ENCODE results near the gene RNPC3.
"Not testable (repeated sequence)": the region's sequence is repeated elsewhere in the genome, so short reads cannot be mapped to it uniquely, and the experiment has no call there.

The RNPC3 gene

DNA sequence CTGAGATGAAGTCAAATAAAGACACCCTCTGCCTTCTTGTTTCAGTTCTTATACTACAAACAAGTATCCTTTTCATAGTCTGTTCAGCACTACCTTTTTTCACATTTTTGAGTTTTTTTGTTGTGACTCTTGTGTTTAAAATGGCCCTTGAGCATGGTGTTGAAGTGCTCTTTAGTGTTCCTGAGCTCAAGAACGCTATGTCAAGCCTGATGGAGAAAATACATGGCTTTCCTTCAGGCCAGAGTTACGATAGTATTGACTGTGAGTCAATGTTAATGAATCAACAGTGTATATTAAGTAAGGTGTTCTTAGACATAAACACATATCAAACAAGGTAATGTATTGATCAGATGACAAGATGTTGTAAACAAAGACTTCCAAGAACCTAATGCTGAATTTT lies 12.7 kb downstream of the RNPC3 start:
- Histone ChIP-seq H3K4me1 (ENCODE audit: control insufficient read depth, low read depth, low read length) (no peaks in the 10 kb centered on the region), H3K4me3 (ENCODE audit: low read length) (no peak overlapping the region), H3K27me3 (ENCODE audit: insufficient read depth, low read length, poor library complexity) (no peaks in the 10 kb centered on the region), H3K4ac (ENCODE audit: low read depth, low read length) (no peak overlapping the region), H2AK5ac (ENCODE audit: low read length) (no peak overlapping the region), H4K8ac (ENCODE audit: low read depth, low read length) (no peak overlapping the region), H3K36me3 (ENCODE audit: control insufficient read depth, insufficient read depth, low read length) (no peaks in the 10 kb centered on the region), H2BK5ac (ENCODE audit: low read length) (no peak overlapping the region), H3K56ac (ENCODE audit: low read length) (no peak overlapping the region), H3K23ac (ENCODE audit: low read length) (no peak overlapping the region), H3K79me2 (ENCODE audit: control insufficient read depth, insufficient read depth, low read length) (no peaks in the 10 kb centered on the region), H3K9ac (ENCODE audit: low read length) (no peak overlapping the region), H4K5ac (ENCODE audit: low read length) (no peak overlapping the region), H2BK15ac (replicated peaks; ENCODE audit: low read depth) (no peak overlapping the region), H2BK120ac (ENCODE audit: low read depth, low read length) (no peak overlapping the region), H3K4me2 (ENCODE audit: low read length) (no peak overlapping the region), H3K18ac (ENCODE audit: low read length) (no peak overlapping the region), H3K27ac (ENCODE audit: low read depth, low read length) (no peak overlapping the region), H3K79me1 (ENCODE audit: low read length) (no peaks in the 10 kb centered on the region)
- no CpG with 5 or more reads among the region's 2 CpGs for WGBS (ENCODE audit: extremely low coverage, insufficient coverage, low lambda C conversion rate)
- DNase-seq, result no peak

DNA sequence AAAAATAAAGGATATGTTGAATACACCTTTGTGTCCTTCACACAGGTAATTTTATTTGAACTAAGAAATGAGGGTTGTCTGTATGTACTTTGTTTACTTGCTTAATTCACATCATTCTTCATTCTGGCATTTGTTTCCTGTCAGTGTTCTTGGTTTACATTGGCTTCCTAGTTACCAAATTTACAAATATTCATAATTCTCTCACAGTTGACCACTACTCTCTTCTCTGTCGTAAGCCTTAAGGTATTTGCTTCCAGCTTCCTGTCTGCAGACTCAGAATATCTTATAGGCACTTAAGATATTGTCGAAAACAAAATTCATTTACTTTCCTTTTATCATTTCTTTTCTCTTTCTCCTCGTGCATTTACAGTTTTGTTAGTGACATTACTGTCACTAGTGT lies 15.9 kb downstream of the RNPC3 start:
- H4K5ac ChIP-seq (ENCODE audit: low read length), result no peak overlapping the region
- H2BK120ac ChIP-seq (ENCODE audit: low read depth, low read length), result no peak overlapping the region
- no peak overlapping the region for H3K23ac ChIP-seq (ENCODE audit: low read length)
- no peak overlapping the region for H3K9ac ChIP-seq (ENCODE audit: low read length)
- H2AK5ac ChIP-seq (ENCODE audit: low read length), result no peak overlapping the region
- H3K56ac ChIP-seq (ENCODE audit: low read length), result no peak overlapping the region
- H3K36me3 ChIP-seq (ENCODE audit: control insufficient read depth, insufficient read depth, low read length), result no peaks in the 10 kb centered on the region
- no peak overlapping the region for H3K27ac ChIP-seq (ENCODE audit: low read depth, low read length)
- H3K4me1 ChIP-seq (ENCODE audit: control insufficient read depth, low read depth, low read length), result no peaks in the 10 kb centered on the region
- no peak overlapping the region for H2BK15ac ChIP-seq (replicated peaks; ENCODE audit: low read depth)
- no peak overlapping the region for H3K4ac ChIP-seq (ENCODE audit: low read depth, low read length)
- no peak overlapping the region for H3K4me2 ChIP-seq (ENCODE audit: low read length)
- no peaks in the 10 kb centered on the region for H3K79me2 ChIP-seq (ENCODE audit: control insufficient read depth, insufficient read depth, low read length)
- H2BK5ac ChIP-seq (ENCODE audit: low read length), result no peak overlapping the region
- no CpG with 5 or more reads among the region's 3 CpGs for WGBS (ENCODE audit: extremely low coverage, insufficient coverage, low lambda C conversion rate)
- no peaks in the 10 kb centered on the region for H3K27me3 ChIP-seq (ENCODE audit: insufficient read depth, low read length, poor library complexity)
- no peak overlapping the region for H3K4me3 ChIP-seq (ENCODE audit: low read length)
- H3K18ac ChIP-seq (ENCODE audit: low read length), result no peak overlapping the region
- no peak for DNase-seq
- H4K8ac ChIP-seq (ENCODE audit: low read depth, low read length), result no peak overlapping the region
- H3K79me1 ChIP-seq (ENCODE audit: low read length), result no peaks in the 10 kb centered on the region

GRCh38 chr1:103546496-103546895 lies 21.0 kb downstream of the RNPC3 start:
- Histone ChIP-seq H3K4ac (ENCODE audit: low read depth, low read length) (no peak overlapping the region), H3K9ac (ENCODE audit: low read length) (no peak overlapping the region), H3K18ac (ENCODE audit: low read length) (no peak overlapping the region), H2AK5ac (ENCODE audit: low read length) (no peak overlapping the region), H3K27me3 (ENCODE audit: insufficient read depth, low read length, poor library complexity) (no peaks in the 10 kb centered on the region), H2BK120ac (ENCODE audit: low read depth, low read length) (no peak overlapping the region), H3K4me1 (ENCODE audit: control insufficient read depth, low read depth, low read length) (no peaks in the 10 kb centered on the region), H3K4me3 (ENCODE audit: low read length) (no peak overlapping the region), H4K5ac (ENCODE audit: low read length) (no peak overlapping the region), H2BK5ac (ENCODE audit: low read length) (no peak overlapping the region), H2BK15ac (replicated peaks; ENCODE audit: low read depth) (no peak overlapping the region), H3K4me2 (ENCODE audit: low read length) (no peak overlapping the region), H3K36me3 (ENCODE audit: control insufficient read depth, insufficient read depth, low read length) (no peaks in the 10 kb centered on the region), H3K27ac (ENCODE audit: low read depth, low read length) (no peak overlapping the region), H4K8ac (ENCODE audit: low read depth, low read length) (no peak overlapping the region), H3K79me1 (ENCODE audit: low read length) (no peaks in the 10 kb centered on the region), H3K56ac (ENCODE audit: low read length) (no peak overlapping the region), H3K23ac (ENCODE audit: low read length) (no peak overlapping the region), H3K79me2 (ENCODE audit: control insufficient read depth, insufficient read depth, low read length) (no peaks in the 10 kb centered on the region)
- WGBS (ENCODE audit: extremely low coverage, insufficient coverage, low lambda C conversion rate), result no CpG with 5 or more reads among the region's 1 CpG
- DNase-seq, result no peak

DNA sequence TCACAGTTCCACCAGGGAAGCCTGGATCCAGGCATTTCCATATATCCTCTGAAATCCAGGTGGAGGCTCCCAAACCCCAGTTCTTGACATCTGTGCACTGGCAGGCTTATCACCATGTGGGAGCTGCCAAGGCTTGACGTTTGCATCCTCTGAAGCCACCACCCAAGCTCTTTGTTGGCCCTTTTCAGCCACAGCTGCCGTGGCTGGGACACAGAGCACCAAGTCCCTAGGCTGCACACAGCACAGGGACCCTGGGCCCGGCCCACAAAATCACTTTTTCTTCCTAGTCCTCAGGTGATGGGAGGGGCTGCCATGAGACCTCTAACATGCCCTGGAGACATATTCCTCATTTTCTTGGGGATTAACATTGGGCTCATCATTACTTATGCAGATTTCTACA lies 22.3 kb downstream of the RNPC3 start:
- Histone ChIP-seq H2BK120ac (ENCODE audit: low read depth, low read length) (no peak overlapping the region), H3K56ac (ENCODE audit: low read length) (no peak overlapping the region), H2BK15ac (replicated peaks; ENCODE audit: low read depth) (no peak overlapping the region), H3K79me2 (ENCODE audit: control insufficient read depth, insufficient read depth, low read length) (no peaks in the 10 kb centered on the region), H4K5ac (ENCODE audit: low read length) (no peak overlapping the region), H3K4ac (ENCODE audit: low read depth, low read length) (no peak overlapping the region), H3K4me3 (ENCODE audit: low read length) (no peak overlapping the region), H3K18ac (ENCODE audit: low read length) (no peak overlapping the region), H2AK5ac (ENCODE audit: low read length) (no peak overlapping the region), H3K9ac (ENCODE audit: low read length) (no peak overlapping the region), H4K8ac (ENCODE audit: low read depth, low read length) (no peak overlapping the region), H3K23ac (ENCODE audit: low read length) (no peak overlapping the region), H3K4me2 (ENCODE audit: low read length) (no peak overlapping the region), H3K27me3 (ENCODE audit: insufficient read depth, low read length, poor library complexity) (no peaks in the 10 kb centered on the region), H3K79me1 (ENCODE audit: low read length) (no peaks in the 10 kb centered on the region), H2BK5ac (ENCODE audit: low read length) (no peak overlapping the region), H3K27ac (ENCODE audit: low read depth, low read length) (no peak overlapping the region), H3K4me1 (ENCODE audit: control insufficient read depth, low read depth, low read length) (no peaks in the 10 kb centered on the region), H3K36me3 (ENCODE audit: control insufficient read depth, insufficient read depth, low read length) (no peaks in the 10 kb centered on the region)
- WGBS (ENCODE audit: extremely low coverage, insufficient coverage, low lambda C conversion rate), result no CpG with 5 or more reads among the region's 3 CpGs
- DNase-seq, result no peak

GRCh38 chr1:103560427-103560826 lies 34.9 kb downstream of the RNPC3 start:
- Histone ChIP-seq H3K9ac (ENCODE audit: low read length) (no peak overlapping the region), H2BK120ac (ENCODE audit: low read depth, low read length) (no peak overlapping the region), H2AK5ac (ENCODE audit: low read length) (no peak overlapping the region), H4K5ac (ENCODE audit: low read length) (no peak overlapping the region), H3K27ac (ENCODE audit: low read depth, low read length) (no peak overlapping the region), H3K4me1 (ENCODE audit: control insufficient read depth, low read depth, low read length) (no peaks in the 10 kb centered on the region), H3K79me2 (ENCODE audit: control insufficient read depth, insufficient read depth, low read length) (no peaks in the 10 kb centered on the region), H3K23ac (ENCODE audit: low read length) (no peak overlapping the region), H3K18ac (ENCODE audit: low read length) (no peak overlapping the region), H3K56ac (ENCODE audit: low read length) (no peak overlapping the region), H3K79me1 (ENCODE audit: low read length) (no peaks in the 10 kb centered on the region), H2BK5ac (ENCODE audit: low read length) (no peak overlapping the region), H3K27me3 (ENCODE audit: insufficient read depth, low read length, poor library complexity) (no peaks in the 10 kb centered on the region), H4K8ac (ENCODE audit: low read depth, low read length) (no peak overlapping the region), H3K4me2 (ENCODE audit: low read length) (no peak overlapping the region), H3K4ac (ENCODE audit: low read depth, low read length) (no peak overlapping the region), H3K4me3 (ENCODE audit: low read length) (no peak overlapping the region), H2BK15ac (replicated peaks; ENCODE audit: low read depth) (no peak overlapping the region), H3K36me3 (ENCODE audit: control insufficient read depth, insufficient read depth, low read length) (no peaks in the 10 kb centered on the region)
- no peak for DNase-seq

- H3K18ac ChIP-seq (ENCODE audit: low read length); H3K4me2 ChIP-seq (ENCODE audit: low read length); H3K56ac ChIP-seq (ENCODE audit: low read length); H3K4me1 ChIP-seq (ENCODE audit: control insufficient read depth, low read depth, low read length); H3K9ac ChIP-seq (ENCODE audit: low read length); H2BK15ac ChIP-seq (replicated peaks; ENCODE audit: low read depth); H3K79me2 ChIP-seq (ENCODE audit: control insufficient read depth, insufficient read depth, low read length); H3K79me1 ChIP-seq (ENCODE audit: low read length); DNase-seq; H3K4ac ChIP-seq (ENCODE audit: low read depth, low read length); H3K27ac ChIP-seq (ENCODE audit: low read depth, low read length); H4K5ac ChIP-seq (ENCODE audit: low read length); H3K23ac ChIP-seq (ENCODE audit: low read length); H4K8ac ChIP-seq (ENCODE audit: low read depth, low read length); H2BK120ac ChIP-seq (ENCODE audit: low read depth, low read length); H3K27me3 ChIP-seq (ENCODE audit: insufficient read depth, low read length, poor library complexity); H2AK5ac ChIP-seq (ENCODE audit: low read length); H2BK5ac ChIP-seq (ENCODE audit: low read length); H3K4me3 ChIP-seq (ENCODE audit: low read length); H3K36me3 ChIP-seq (ENCODE audit: control insufficient read depth, insufficient read depth, low read length): not testable (repeated sequence)
- WGBS (ENCODE audit: extremely low coverage, insufficient coverage, low lambda C conversion rate), result no CpG with 5 or more reads among the region's 3 CpGs
These were observed 35.6 kb downstream of the RNPC3 start for GRCh38 chr1:103561124-103561523.

Data from mesendoderm (in vitro differentiated cells).